HG02588 (cell line): ENCODE results near the gene ING4.

Experiments
- ATAC-seq: cut with Tn5 transposase; IDR thresholded peaks from one replicate; pipeline ENCODE4 v1.9.1; 2021; ENCODE audit warnings: mild to moderate bottlenecking, moderate library complexity; ENCODE audit not compliant: unreplicated experiment

Gene ING4

DNA sequence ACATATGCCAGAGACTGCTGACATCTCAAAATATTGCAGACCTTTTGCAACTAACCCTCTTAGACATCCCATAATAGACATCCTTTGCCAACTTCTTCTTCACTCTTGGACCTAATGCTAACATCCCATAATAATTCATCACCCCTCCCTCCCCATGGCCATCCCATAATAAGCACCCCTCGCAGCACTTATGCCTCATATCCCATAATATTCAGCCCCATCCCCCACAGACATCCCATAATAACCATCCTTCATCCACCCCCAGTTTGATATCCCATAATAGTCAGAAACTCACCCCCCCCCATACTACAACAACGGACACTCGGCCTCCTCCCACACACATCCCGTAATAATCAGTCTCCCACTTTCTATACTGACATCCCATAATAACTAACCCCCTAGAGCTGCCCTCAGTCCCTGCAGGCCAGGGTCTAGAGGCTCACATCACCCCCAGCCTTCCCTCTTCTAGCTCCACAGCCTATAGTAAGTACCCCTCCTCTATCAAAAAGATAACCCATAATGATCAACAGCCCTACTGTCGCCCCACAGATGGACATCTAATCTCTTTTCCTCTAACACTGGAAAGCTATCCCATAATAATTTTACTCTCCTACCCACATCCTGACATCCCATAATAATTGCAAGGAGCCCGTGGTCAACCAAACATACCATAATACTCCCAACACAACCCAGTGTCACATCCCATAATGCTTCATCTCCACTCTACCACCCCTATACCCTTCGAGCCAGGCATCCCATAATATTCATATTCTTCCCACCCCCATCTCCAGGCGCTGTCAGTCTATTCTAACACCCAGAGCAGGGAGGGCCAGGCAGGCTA lies 54.9 kb downstream of the ING4 start:
- no peak for ATAC-seq

DNA sequence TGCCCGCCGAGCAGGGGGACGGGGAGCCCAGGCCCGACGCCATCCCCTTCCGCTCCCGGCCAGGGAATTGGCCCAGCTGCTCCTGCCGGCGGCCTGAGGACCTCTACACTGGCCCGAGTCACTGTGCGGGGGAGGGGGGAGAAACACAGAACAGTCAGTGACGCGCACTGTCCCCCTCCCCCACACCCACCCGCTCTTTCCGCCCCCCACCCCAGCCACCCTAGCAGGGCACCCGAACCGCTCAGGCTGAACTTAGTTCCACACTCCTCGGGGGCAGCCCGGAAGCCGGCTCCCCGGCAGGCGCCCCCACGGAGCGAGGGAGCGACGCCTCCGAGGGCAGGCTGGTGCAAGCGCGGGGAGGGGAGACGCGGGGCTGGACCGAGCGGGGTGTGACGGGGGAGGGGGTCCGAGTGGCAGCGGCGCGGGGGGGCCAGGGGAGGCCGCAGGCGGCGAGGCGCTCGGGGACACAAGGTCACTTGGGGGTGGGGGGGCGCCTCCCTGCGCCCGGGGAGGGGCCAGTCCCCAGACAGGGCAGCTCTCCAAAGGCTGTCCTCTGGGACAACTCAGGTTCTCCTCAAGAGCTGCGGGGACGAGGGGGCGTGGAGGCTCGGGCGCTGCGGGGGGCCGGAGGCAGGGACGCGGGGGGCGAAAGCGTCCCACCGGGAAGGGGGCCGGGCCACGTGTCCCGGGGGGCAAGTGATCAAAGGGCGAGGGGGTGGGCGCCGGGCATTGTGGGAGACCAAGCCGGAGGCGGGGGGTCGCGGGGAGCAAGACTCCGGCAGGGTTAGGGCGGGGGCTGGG lies 56.4 kb downstream of the ING4 start:
- ATAC-seq: no peak

DNA sequence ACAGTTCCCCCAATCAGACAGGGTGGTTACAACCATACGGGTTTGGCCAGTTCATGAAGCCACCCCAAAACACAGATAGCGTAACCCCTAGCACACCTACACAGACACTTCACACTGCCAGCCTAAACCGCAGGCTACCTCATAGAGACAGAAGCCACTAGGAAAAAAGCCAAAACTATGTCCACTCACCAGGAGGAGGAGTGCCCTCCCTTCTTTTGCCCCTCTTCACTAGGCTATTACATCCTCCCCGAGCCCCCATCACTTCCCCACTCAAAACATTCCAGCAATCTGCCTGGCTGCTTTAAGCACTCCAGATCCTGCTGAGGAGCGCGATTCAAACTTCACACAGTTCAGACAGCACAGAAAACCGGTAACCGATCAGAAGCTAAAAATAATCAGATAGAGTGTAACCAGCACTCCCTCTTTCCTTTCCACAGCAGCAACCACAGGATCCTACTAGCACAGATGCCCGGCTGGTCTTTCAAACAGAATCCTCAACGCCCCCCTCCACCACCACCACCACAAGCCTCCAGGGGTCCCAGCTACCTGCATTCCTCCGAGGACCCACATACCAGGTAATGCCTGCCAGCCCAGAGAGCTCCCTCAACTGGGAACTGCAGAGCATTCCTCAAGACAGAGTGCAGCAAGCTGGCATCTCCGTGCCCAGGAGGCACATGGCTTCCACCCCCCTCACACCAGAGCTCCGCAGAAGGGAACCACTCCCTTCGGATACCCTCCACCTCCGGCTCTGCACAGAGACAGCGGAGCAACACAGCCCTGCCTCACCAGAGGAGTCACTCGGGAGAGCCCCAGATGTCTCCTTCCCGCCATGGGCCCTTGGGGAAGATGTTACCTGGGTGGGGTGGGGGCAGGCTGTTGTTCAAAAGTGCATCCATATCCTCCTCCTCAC lies 57.2 kb downstream of the ING4 start:
- ATAC-seq: no peak

DNA sequence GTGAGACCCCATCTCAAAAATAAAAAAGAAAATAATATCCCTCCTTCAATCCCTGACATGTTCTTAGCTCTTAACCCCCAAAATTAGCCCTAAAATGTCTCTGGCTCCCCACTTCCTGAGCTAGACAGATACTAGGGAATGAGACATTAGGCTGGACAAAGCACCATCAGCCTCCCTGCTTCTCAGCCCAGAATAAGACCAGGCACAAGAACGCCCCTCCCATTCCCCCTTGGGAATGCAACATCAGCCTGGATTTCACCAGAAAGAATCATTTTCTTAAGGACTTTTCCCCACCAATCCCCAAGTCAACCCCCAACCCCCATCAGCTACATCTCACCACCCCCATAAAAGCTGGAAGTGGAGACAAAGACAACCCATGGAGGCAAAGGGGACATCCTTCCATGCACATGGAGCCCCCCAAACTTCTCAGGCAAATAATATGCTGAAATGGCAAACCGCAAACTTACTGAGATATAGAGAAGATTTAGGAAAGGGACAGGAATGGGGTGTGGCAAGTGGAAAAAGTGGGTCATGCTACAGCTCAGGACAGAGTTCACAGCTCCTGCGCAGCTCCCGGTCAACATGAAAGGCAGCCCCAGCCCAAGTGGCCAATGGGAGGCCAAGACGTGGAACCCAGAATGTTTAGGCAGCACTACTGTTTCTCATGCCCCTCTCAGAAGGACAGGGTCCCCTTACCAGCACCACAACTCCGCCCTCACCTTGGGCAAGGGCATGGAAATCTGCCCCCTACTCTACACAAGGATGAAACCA lies 58.5 kb downstream of the ING4 start:
- ATAC-seq: no peak

DNA sequence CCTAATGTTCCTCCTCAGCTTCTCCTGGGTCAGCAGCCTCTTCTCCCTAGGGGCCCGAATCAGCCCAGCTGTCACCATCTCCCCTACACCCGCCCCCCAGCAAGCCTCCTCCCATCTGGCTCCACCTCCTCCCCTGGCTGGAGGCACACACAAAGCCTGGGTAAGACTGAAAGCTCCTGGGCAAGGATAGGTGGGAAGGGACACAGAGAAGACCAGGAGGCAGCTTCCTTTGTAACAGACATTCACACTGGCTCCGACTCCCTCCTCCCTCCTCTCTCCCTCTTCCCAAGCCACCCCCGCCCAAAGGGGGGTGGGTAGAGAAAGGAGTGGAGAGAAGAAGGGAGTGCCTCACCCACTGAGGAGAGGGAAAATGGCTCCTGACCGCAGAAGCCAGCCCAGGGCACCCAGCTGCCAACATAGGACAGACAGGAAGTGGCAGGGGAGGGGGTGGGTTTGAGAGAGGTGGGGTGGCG lies 59.8 kb downstream of the ING4 start:
- ATAC-seq: no peak

DNA sequence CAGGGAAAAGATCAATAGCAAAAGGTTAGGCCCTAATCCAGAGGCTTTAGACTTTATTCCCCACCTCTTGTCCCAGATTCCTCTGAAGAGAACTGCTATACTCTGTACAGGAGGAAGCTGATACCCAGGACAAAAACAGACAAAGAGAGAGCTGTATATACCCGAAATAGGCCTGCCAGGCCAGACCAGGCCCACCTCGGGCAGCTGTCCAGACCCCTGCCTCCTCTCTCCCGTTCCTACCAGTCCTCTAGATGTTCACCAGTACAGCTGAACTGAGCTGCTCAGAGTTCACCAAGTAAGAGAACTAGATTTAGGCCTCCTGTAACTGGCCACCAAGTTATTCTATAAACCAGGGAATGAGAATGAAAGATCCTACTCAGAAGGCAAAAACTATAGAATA lies 60.4 kb downstream of the ING4 start:
- ATAC-seq: no peak
